Measurements from ENCODE around the gene PCDHGC5.

The PCDHGC5 gene

GRCh38 chr5:141491323-141492167 lies 2.7 kb downstream of the PCDHGC5 start:
- no peak for DNase-seq

- no peak for DNase-seq
These were observed 3.4 kb downstream of the PCDHGC5 start for GRCh38 chr5:141492168-141492885.

- DNase-seq, result no peak
These were observed 4.9 kb downstream of the PCDHGC5 start for GRCh38 chr5:141493500-141494422.

DNA sequence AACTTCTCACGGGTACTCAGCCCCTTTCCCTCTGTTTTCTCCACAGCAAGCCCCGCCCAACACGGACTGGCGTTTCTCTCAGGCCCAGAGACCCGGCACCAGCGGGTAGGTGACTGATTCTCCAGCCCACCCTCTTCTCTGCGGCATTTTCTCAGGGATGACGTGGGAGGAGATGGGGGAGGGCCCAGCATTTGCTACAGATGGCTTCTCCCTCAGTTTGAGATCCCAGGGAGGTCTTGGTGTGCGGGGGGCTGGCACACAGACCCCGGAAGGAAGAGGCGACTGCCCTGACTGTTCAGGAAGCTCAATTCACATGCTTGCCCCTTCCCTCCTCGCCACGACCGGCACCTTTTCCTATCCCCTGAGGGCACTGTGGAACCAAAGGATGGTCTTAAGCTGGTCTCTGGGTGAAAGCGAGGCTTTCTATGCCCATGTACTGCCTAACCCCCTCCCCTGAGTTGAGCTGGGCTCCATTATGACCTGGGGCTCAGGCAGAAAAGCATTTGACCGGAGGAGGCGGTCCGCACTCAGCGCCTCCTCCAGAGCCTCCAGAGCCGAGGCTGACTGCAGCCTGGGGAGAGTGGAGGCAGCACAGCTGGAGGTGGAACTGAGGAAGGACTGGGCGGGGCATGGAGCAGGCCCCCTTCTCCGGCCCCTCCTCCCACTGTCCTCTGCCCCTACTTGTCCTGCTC lies 6.0 kb downstream of the PCDHGC5 start:
- no peak for DNase-seq

- no peak for DNase-seq
These were observed 6.6 kb downstream of the PCDHGC5 start for GRCh38 chr5:141495453-141495811.

GRCh38 chr5:141496038-141496437 lies 7.2 kb downstream of the PCDHGC5 start:
- no peak for DNase-seq

DNA sequence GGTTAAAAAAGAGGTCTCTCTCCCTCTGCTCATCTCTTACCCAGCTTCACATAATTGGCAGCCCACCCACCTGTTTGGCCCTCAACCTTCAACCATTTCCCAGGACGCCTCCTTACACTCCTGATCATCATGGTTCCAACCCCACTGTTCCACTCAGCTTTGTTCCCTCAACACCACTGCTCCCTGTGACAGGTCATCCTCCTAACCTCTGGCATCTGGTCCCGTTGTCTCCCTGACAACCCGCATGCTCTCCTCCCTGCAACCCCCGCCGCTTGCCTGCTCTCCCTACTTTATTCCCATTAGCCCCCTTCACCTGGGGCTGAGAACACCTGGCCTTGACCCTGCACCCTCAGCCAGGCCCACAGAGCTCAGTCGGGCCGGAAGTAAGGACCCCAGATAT lies 12.9 kb downstream of the PCDHGC5 start:
- no peak for DNase-seq

GRCh38 chr5:141503681-141504080 lies 14.8 kb downstream of the PCDHGC5 start:
- DNase-seq, result no peak

DNA sequence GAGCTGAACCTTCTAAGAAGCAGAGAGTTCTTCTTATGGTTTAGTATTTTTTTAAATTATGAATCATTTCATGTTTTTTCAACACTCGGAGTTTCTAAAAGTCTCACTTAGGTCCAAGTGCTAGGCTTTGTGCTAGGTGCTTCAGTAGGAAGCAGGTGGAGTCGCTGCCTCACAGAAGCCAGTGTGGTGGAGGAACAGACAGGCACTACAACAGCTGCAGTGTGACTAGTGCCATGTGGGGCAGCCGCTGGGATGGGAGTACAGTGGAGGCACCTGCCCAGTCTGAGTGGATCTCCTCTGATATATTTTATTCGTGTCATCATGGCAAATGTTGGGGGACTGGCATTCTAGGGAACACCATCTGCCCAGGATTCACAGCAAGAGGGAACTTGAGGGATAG lies 15.3 kb downstream of the PCDHGC5 start:
- DNase-seq, result no peak

GRCh38 chr5:141506381-141507155 lies 17.7 kb downstream of the PCDHGC5 start:
- DNase-seq, result no peak

DNA sequence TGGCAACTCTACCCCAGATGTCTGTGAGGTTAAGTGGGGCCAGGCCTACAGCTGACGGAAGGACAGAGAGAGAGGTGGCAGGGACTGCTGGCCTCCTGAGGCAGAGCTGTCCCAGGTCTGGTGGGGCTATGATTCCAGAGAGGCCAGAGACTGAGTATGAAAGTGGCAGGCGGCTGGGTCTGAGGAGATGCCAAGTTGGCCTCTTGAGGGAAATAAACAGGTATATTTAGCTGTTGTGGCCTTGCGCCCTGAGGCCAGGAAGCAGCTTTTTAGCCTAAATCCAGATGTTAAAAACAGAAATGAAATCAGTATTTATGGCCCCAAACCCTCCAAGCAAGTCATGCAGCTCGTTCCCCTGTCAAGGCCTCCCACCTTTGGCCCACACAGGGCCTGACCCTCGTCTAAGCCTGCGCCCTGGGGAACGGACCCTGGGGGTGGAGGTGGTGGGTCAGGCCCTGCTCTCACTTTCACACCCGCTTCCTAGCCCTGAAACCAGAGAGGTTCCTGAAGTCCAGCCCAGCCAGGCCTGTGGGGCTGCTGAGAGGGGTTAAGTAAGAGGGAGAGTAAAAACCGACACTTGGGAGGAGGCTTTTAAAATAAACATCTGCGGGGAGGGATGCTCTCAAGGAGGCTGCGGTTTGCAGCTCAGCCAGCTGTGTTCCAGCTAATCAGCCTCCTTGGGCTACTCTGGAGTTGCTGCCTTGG lies 18.7 kb downstream of the PCDHGC5 start:
- no peak for DNase-seq

DNA sequence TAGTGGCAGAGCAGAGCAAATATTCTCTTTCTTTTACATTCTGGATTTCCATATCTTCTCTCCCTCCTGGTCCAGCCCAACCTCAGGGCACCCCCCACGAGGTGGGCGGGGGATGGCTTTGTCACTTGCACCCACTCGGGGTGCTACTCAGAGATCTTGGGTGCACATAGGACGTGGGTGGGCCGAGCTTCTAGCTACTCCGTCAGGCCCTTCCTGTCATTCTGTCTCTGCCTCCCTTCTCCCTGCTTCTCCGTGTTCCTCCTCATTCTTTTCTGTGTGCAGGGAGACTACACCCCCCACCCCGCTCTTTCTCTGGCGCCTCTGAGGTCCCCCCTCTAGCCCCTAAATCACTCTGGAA lies 19.5 kb downstream of the PCDHGC5 start:
- no peak for DNase-seq

GRCh38 chr5:141508798-141509611 lies 20.1 kb downstream of the PCDHGC5 start:
- no peak for DNase-seq

GRCh38 chr5:141510160-141510559 lies 21.3 kb downstream of the PCDHGC5 start:
- no peak for DNase-seq

DNA sequence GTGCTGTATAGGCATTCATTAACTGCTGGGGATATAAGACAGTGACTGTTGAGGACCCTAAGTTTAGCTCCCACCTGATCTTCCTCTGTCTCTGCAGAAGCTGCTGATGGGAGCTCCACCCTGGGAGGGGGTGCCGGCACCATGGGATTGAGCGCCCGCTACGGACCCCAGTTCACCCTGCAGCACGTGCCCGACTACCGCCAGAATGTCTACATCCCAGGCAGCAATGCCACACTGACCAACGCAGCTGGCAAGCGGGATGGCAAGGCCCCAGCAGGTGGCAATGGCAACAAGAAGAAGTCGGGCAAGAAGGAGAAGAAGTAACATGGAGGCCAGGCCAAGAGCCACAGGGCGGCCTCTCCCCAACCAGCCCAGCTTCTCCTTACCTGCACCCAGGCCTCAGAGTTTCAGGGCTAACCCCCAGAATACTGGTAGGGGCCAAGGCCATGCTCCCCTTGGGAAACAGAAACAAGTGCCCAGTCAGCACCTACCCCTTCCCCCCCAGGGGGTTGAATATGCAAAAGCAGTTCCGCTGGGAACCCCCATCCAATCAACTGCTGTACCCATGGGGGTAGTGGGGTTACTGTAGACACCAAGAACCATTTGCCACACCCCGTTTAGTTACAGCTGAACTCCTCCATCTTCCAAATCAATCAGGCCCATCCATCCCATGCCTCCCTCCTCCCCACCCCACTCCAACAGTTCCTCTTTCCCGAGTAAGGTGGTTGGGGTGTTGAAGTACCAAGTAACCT lies 22.1 kb downstream of the PCDHGC5 start:
- no peak for DNase-seq

DNA sequence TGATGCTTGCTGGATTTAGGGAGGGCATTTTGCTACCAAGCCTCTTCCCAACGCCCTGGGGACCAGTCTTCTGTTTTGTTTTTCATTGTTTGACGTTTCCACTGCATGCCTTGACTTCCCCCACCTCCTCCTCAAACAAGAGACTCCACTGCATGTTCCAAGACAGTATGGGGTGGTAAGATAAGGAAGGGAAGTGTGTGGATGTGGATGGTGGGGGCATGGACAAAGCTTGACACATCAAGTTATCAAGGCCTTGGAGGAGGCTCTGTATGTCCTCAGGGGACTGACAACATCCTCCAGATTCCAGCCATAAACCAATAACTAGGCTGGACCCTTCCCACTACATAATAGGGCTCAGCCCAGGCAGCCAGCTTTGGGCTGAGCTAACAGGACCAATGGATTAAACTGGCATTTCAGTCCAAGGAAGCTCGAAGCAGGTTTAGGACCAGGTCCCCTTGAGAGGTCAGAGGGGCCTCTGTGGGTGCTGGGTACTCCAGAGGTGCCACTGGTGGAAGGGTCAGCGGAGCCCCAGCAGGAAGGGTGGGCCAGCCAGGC lies 23.0 kb downstream of the PCDHGC5 start:
- no peak for DNase-seq

DNA sequence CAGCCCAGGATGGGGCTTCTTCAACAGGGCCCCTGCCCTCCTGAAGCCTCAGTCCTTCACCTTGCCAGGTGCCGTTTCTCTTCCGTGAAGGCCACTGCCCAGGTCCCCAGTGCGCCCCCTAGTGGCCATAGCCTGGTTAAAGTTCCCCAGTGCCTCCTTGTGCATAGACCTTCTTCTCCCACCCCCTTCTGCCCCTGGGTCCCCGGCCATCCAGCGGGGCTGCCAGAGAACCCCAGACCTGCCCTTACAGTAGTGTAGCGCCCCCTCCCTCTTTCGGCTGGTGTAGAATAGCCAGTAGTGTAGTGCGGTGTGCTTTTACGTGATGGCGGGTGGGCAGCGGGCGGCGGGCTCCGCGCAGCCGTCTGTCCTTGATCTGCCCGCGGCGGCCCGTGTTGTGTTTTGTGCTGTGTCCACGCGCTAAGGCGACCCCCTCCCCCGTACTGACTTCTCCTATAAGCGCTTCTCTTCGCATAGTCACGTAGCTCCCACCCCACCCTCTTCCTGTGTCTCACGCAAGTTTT lies 23.6 kb downstream of the PCDHGC5 start:
- DNase-seq, result peak; percentile 89

DNA sequence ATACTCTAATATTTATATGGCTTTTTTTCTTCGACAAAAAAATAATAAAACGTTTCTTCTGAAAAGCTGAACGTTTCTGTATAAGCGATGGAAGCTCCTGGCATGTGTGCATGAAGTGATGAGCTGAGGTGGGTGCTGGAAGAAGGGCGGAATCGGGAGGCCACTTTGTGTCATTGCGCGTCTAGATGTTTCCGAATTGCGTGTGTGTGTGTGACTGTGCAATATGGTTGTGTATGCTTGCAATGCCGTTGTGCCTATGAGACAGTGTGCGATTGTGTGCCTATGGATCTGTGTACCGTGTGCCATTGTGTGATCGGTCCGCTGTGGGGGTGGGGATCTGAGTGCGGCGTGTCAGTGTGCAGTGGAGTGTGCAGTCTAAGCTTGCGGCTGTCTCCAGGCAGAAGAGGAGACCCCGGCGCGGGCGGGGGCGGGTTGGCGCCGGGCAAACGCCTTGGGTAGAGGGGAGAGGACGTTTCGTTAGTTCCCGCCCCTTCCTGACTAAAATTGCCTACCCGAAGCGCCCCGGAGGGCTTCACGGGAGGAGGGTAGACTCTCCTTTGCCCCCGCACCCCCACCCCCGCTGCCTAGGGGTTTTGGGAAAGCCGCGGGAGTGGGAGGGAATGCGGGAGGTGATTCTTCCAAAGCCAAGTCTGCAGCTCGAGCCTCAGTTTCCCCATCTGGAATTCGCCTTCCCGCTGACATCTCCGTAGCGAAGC lies 24.2 kb downstream of the PCDHGC5 start:
- peak; percentile 52 for DNase-seq

All from activated CD4-positive, CD25-positive, alpha-beta regulatory T cell treated with anti-CD3 and anti-CD28 coated beads, Interleukin-2, amount 50 U/mL, for 72 hours (primary cell).